Trophoblast cell (in vitro differentiated cells and primary cell): Measurements from ENCODE around the gene CYP24A1.

ENCODE experiments used
- DNase-seq, 2 donors: peaks; one replicate each; pipeline ENCODE4 v3.0.0-alpha.2; 2016
- H2AFZ ChIP-seq: 2 replicates; pipeline ENCODE4 v1.6.1; 2013; ENCODE audit warnings: low read length, moderate library complexity, mild to moderate bottlenecking; ENCODE audit not compliant: insufficient read depth, poor library complexity
- H2AK5ac ChIP-seq: 2 replicates; pipeline ENCODE4 v1.6.1; 2013; ENCODE audit warnings: mild to moderate bottlenecking, low read length
- H2BK120ac ChIP-seq: 2 replicates; pipeline ENCODE4 v1.6.1; 2013; ENCODE audit warnings: low read length, mild to moderate bottlenecking, moderate library complexity; ENCODE audit not compliant: insufficient read depth, poor library complexity
- H2BK12ac ChIP-seq: 2 replicates; pipeline ENCODE4 v1.6.1; 2013; ENCODE audit warnings: mild to moderate bottlenecking, low read length, moderate library complexity
- H2BK5ac ChIP-seq: 2 replicates; pipeline ENCODE4 v1.6.1; 2013; ENCODE audit warnings: low read length, low read depth, moderate library complexity, mild to moderate bottlenecking; ENCODE audit not compliant: poor library complexity
- H3K14ac ChIP-seq: 2 replicates; pipeline ENCODE4 v1.6.1; 2013; ENCODE audit warnings: mild to moderate bottlenecking, low read length
- H3K18ac ChIP-seq: 2 replicates; pipeline ENCODE4 v1.6.1; 2013; ENCODE audit warnings: mild to moderate bottlenecking, low read length
- H3K23ac ChIP-seq: 2 replicates; pipeline ENCODE4 v1.6.1; 2013; ENCODE audit warnings: low read length
- H3K27ac ChIP-seq: 2 replicates; pipeline ENCODE4 v1.5.1; 2013; ENCODE audit warnings: low read depth, mild to moderate bottlenecking, inconsistent platforms, low read length, moderate library complexity
- H3K27me3 ChIP-seq: 2 replicates; pipeline ENCODE4 v1.6.1; 2013; ENCODE audit warnings: inconsistent platforms, mild to moderate bottlenecking, low read length, moderate library complexity; ENCODE audit not compliant: insufficient read depth
- H3K36me3 ChIP-seq, 2 experiments: 1 replicate in 1 of 2; 2 replicates in 1 of 2; pipeline ENCODE4 v1.6.1; 2013; ENCODE audit warnings: low read length in 2 of 2, mild to moderate bottlenecking in 2 of 2, moderate library complexity in 1 of 2; ENCODE audit not compliant: insufficient read depth in 2 of 2, control insufficient read depth in 1 of 2
- H3K4ac ChIP-seq: 2 replicates; pipeline ENCODE4 v1.6.1; 2013; ENCODE audit warnings: low read depth, mild to moderate bottlenecking, low read length, moderate library complexity
- H3K4me1 ChIP-seq, 2 experiments: 1 replicate in 1 of 2; 2 replicates in 1 of 2; pipeline ENCODE4 v1.6.1; 2013; ENCODE audit warnings: low read length in 2 of 2, mild to moderate bottlenecking in 2 of 2, moderate library complexity in 1 of 2; ENCODE audit not compliant: insufficient read depth in 2 of 2, control insufficient read depth in 1 of 2
- H3K4me2 ChIP-seq: 2 replicates; pipeline ENCODE4 v1.6.1; 2013; ENCODE audit warnings: inconsistent platforms, mild to moderate bottlenecking, low read length, moderate library complexity
- H3K4me3 ChIP-seq: 2 replicates; pipeline ENCODE4 v1.5.1; 2013; ENCODE audit warnings: mild to moderate bottlenecking, low read depth, low read length, inconsistent platforms
- H3K79me1 ChIP-seq: one replicate; pipeline ENCODE4 v1.6.1; 2013; ENCODE audit warnings: low read length
- H3K79me2 ChIP-seq: 2 replicates; pipeline ENCODE4 v1.6.1; 2013; ENCODE audit warnings: low read length, mild to moderate bottlenecking; ENCODE audit not compliant: control insufficient read depth, insufficient read depth, poor library complexity
- H3K9ac ChIP-seq: 2 replicates; pipeline ENCODE4 v1.6.1; 2013; ENCODE audit warnings: mild to moderate bottlenecking, low read length
- H3K9me3 ChIP-seq: 2 replicates; pipeline ENCODE4 v1.6.1; 2013; ENCODE audit warnings: low read depth, mild to moderate bottlenecking, control low read depth, inconsistent platforms, low read length; ENCODE audit not compliant: insufficient read depth
- H4K12ac ChIP-seq: 2 replicates; pipeline ENCODE4 v1.6.1; 2013; ENCODE audit warnings: low read depth, mild to moderate bottlenecking, low read length, moderate library complexity
- H4K8ac ChIP-seq: 2 replicates; pipeline ENCODE4 v1.6.1; 2013; ENCODE audit warnings: low read depth, mild to moderate bottlenecking, low read length, moderate library complexity
- H4K91ac ChIP-seq: one replicate; pipeline ENCODE4 v1.6.1; 2013; ENCODE audit warnings: low read depth, mild to moderate bottlenecking, low read length, moderate library complexity
- WGBS: extraction: QIAGEN DNeasy Blood & Tissue Kit; methylation state at CpG from one replicate; pipeline ENCODE4 v1.1.7; 2013; ENCODE audit warnings: missing lambda C conversion rate; ENCODE audit not compliant: insufficient read length, insufficient coverage; ENCODE audit errors: extremely low coverage; 5-methylcytosine and 5-hydroxymethylcytosine counted together

The CYP24A1 gene

DNA sequence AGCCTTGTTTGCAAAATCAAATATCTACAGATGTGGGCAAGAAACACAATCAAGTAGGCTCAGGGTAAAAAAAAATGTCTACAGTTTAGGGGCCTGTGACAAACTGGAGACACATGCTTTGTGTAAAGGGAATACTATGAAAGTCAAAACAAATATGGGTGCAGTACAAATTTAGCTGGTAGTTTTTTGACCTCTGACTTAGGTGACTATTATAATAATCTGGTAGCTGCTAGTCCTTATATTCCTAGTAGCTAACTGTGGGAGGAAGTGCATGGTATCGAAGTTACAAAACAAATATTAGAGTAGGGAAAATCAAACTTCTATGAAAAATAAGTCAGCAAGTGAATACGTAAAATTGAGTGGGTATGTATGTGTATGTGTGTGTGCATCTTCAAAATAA, 35.4 kb downstream of the CYP24A1 start:
- WGBS: no CpG with 5 or more reads among the region's 2 CpGs
- Histone ChIP-seq H2BK120ac (no peak overlapping the region), H3K36me3 (no peaks in the 10 kb centered on the region), H3K79me2 (no peaks in the 10 kb centered on the region), H2BK12ac (no peak overlapping the region), H2AK5ac (no peak overlapping the region), H3K4me3 (no peak overlapping the region), H4K8ac (no peak overlapping the region), H2BK5ac (no peak overlapping the region), H3K27me3 (no peaks in the 10 kb centered on the region), H3K4ac (no peak overlapping the region), H3K9me3 (peaks cover 4% of the 10 kb centered on the region), H3K4me2 (no peak overlapping the region), H3K14ac (no peak overlapping the region), H3K9ac (no peak overlapping the region), H3K27ac (no peak overlapping the region), H4K12ac (no peak overlapping the region), H3K23ac (no peak overlapping the region), H3K4me1 (peaks cover 2 to 5% of the 10 kb centered on the region in 2 experiments), H4K91ac (no peak overlapping the region), H2AFZ (no peak overlapping the region), H3K18ac (no peak overlapping the region), H3K79me1 (peaks cover 14% of the 10 kb centered on the region)
- DNase-seq: no peak

DNA sequence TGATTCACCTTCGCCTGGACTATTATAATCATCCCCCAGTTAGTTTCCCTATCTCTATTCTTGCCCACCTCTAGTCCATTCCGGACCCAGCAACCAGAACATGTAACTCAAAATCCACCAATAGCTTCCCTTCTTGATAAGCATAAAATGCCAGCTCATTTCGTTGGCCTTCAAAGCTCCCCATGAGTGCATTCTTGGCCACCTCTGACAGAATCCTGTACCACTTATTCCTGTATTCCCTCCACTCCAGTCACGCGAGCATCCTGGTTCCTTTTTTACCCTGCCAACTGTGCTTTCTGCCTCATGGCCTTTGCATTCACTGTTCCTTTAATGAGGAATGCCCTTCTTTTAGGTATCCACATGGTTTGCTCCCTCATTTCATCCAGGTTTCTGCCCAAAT, 36.7 kb downstream of the CYP24A1 start:
- Histone ChIP-seq H3K9ac (no peak overlapping the region), H3K79me1 (peaks cover 16% of the 10 kb centered on the region), H4K8ac (no peak overlapping the region), H3K18ac (no peak overlapping the region), H2BK5ac (no peak overlapping the region), H2BK12ac (no peak overlapping the region), H3K27ac (no peak overlapping the region), H4K12ac (no peak overlapping the region), H2AFZ (no peak overlapping the region), H4K91ac (no peak overlapping the region), H3K4ac (no peak overlapping the region), H3K23ac (no peak overlapping the region), H3K79me2 (no peaks in the 10 kb centered on the region), H3K14ac (no peak overlapping the region), H3K9me3 (peaks cover 4% of the 10 kb centered on the region), H2BK120ac (no peak overlapping the region), H3K27me3 (no peaks in the 10 kb centered on the region), H3K4me2 (no peak overlapping the region), H3K36me3 (no peaks in the 10 kb centered on the region), H3K4me1 (peaks cover 9 to 14% of the 10 kb centered on the region in 2 experiments), H2AK5ac (no peak overlapping the region), H3K4me3 (no peak overlapping the region)
- peak in 1 of 2 donors; percentile 31 for DNase-seq
- WGBS: no CpG with 5 or more reads among the region's 5 CpGs

DNA sequence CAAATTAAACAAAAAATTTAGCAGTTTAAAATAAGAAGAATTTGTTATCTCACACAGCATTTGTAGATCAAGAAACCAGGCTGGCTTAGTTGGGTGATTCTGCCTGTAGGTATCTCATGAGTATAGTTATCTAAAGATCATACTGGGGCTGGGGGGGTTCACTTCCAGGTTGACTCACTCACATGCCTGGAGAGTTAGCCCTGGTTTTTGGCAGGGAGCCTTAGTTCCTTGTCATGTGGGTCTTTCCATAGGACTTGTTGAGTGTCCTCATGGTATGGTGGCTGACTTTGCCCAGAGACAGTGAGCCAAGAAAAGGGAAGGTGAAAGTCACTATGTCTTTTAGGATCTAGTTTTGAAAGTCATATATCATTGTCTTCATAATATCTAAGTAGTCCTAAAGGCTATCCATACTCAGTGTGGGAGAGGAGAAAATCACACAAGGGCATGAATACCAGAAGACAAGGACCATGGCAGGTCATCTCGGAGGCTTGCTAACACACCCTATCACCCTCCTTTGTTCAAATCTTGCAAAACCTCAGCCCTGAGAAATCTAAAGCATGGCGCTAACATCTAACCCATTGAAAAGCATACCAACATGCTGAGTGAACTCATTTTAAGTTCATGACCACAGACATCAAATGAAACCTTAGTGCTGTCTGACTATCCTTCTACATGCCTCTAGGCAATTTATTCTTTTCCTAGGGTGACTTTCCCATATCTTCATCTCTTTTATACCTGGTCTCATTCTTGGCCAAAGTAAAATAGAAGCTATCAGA, 39.2 kb downstream of the CYP24A1 start:
- no peak overlapping the region for H3K4ac ChIP-seq
- H3K79me2 ChIP-seq: no peaks in the 10 kb centered on the region
- H3K9me3 ChIP-seq: no peaks in the 10 kb centered on the region
- no peak overlapping the region for H3K23ac ChIP-seq
- H3K79me1 ChIP-seq: peaks cover 14% of the 10 kb centered on the region
- peak overlapping the region; percentile 75 for H2BK12ac ChIP-seq
- peak; percentile 95 to 96 for DNase-seq
- no peak overlapping the region for H3K9ac ChIP-seq
- H4K8ac ChIP-seq: no peak overlapping the region
- H3K27ac ChIP-seq: no peak overlapping the region
- no peak overlapping the region for H2AFZ ChIP-seq
- peak overlapping the region; percentile 56 for H2BK120ac ChIP-seq
- H2BK5ac ChIP-seq: no peak overlapping the region
- H3K36me3 ChIP-seq: no peaks in the 10 kb centered on the region
- no peaks in the 10 kb centered on the region for H3K27me3 ChIP-seq
- no peak overlapping the region for H3K4me3 ChIP-seq
- H3K4me2 ChIP-seq: no peak overlapping the region
- H3K14ac ChIP-seq: peak overlapping the region; percentile 59
- no peak overlapping the region for H2AK5ac ChIP-seq
- H4K91ac ChIP-seq: peak overlapping the region; percentile 77
- H3K18ac ChIP-seq: no peak overlapping the region
- H3K4me1 ChIP-seq: peaks cover 9 to 16% of the 10 kb centered on the region in 2 experiments
- no peak overlapping the region for H4K12ac ChIP-seq
- no CpG with 5 or more reads among the region's 2 CpGs for WGBS

DNA sequence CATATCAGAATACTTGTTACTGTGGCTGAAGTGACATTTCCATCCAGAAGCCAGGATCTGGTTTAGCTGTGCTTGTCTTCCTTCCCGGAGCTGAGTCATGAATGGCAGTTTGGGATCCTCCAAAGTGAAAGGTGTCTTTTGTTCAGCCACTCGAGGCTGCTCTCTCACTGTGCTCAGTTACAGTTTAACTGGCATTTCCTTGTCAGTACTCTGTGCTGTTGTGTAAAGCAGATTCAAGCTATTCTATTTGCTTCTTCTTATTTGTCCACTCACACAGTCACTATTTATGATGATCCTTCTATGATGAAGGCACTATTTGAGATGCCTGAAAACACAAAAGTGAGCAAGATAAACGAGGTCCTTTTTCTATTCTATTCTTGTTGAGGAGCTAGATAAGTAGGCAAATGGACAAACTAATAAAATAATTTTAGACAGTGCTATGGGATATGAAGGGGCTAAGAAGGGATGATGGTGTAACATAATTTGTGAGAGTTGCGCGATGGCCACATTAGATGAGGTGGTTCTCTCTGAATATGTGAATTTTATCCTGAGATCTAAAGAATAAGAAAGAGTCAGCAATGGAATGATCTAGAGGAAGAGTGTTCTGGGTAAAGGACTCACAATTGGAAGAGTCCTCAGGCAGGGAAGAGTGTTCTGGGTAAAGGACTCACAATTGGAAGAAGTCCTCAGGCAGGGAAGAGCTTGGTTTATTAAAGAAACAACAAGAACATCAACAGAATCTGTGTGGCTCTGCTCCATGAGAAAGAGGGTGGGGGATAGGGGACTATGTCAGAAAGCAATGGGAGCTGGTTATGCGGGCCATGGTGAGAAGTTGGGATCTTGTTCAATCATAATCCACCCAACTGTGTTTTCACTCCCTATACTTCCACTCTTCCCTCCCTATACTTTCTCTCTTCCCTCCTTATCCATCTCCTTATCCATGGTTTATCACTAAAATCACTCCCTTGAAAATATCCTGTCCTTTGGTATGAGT, 40.1 kb downstream of the CYP24A1 start:
- H3K4me1 ChIP-seq: peaks cover 9 to 16% of the 10 kb centered on the region in 2 experiments
- no peak overlapping the region for H2AK5ac ChIP-seq
- no CpG with 5 or more reads among the region's 6 CpGs for whole genome bisulfite sequencing
- no peaks in the 10 kb centered on the region for H3K27me3 ChIP-seq
- no peaks in the 10 kb centered on the region for H3K36me3 ChIP-seq
- peak overlapping the region; percentile 39 for H3K4me2 ChIP-seq
- H3K9me3 ChIP-seq: no peaks in the 10 kb centered on the region
- H3K23ac ChIP-seq: no peak overlapping the region
- H4K91ac ChIP-seq: peak overlapping the region; percentile 32
- no peaks in the 10 kb centered on the region for H3K79me2 ChIP-seq
- H2AFZ ChIP-seq: no peak overlapping the region
- no peak overlapping the region for H3K9ac ChIP-seq
- peak overlapping the region; percentile 5 for H2BK5ac ChIP-seq
- H4K8ac ChIP-seq: peak overlapping the region; percentile 14
- H4K12ac ChIP-seq: no peak overlapping the region
- H3K27ac ChIP-seq: peak overlapping the region; percentile 86
- H2BK120ac ChIP-seq: peak overlapping the region; percentile 56
- H3K14ac ChIP-seq: no peak overlapping the region
- peaks cover 14% of the 10 kb centered on the region for H3K79me1 ChIP-seq
- no peak overlapping the region for H3K4me3 ChIP-seq
- DNase-seq: peak; percentile 62 to 66
- no peak overlapping the region for H3K18ac ChIP-seq
- no peak overlapping the region for H3K4ac ChIP-seq
- peak overlapping the region; percentile 59 for H2BK12ac ChIP-seq
